Fibroblast of skin of left biceps (primary cell): Measurements from ENCODE around the gene MBNL3.

ENCODE experiments used
- DNase-seq, 2 experiments: peaks; one replicate each; pipeline ENCODE4 v3.0.0-alpha.2; 2013; ENCODE audit warnings: low read depth in 2 of 2

MBNL3 gene

GRCh38 chrX:132414404-132414803, 74.4 kb downstream of the MBNL3 start:
- DNase-seq = no peak

- no peak for DNase-seq
Observed at GRCh38 chrX:132413459-132413858, 75.4 kb downstream of the MBNL3 start.

GRCh38 chrX:132412208-132412607, 76.6 kb downstream of the MBNL3 start:
- DNase-seq = no peak

- DNase-seq = no peak
Observed at GRCh38 chrX:132411310-132411977, 77.4 kb downstream of the MBNL3 start.

GRCh38 chrX:132409780-132410556, 78.9 kb downstream of the MBNL3 start:
- DNase-seq = no peak

GRCh38 chrX:132407691-132408090, 81.1 kb downstream of the MBNL3 start:
- no peak for DNase-seq

GRCh38 chrX:132406106-132406505, 82.7 kb downstream of the MBNL3 start:
- DNase-seq = no peak

GRCh38 chrX:132404266-132404665, 84.6 kb downstream of the MBNL3 start:
- DNase-seq = no peak

- DNase-seq = no peak
Observed at GRCh38 chrX:132401935-132402334, 86.9 kb downstream of the MBNL3 start.

GRCh38 chrX:132400706-132401105, 88.1 kb downstream of the MBNL3 start:
- no peak for DNase-seq

GRCh38 chrX:132395645-132396044, 93.2 kb downstream of the MBNL3 start:
- no peak for DNase-seq

- no peak for DNase-seq
Observed at GRCh38 chrX:132395026-132395425, 93.8 kb downstream of the MBNL3 start.

- DNase-seq = no peak
Observed at GRCh38 chrX:132394591-132394990, 94.2 kb downstream of the MBNL3 start.

GRCh38 chrX:132393992-132394391, 94.8 kb downstream of the MBNL3 start:
- no peak for DNase-seq

- DNase-seq = no peak
Observed at GRCh38 chrX:132393485-132393884, 95.4 kb downstream of the MBNL3 start.

- no peak for DNase-seq
Observed at GRCh38 chrX:132393085-132393484, 95.8 kb downstream of the MBNL3 start.

- no peak for DNase-seq
Observed at GRCh38 chrX:132390792-132391191, 98.0 kb downstream of the MBNL3 start.

- no peak for DNase-seq
Observed at GRCh38 chrX:132389480-132389879, 99.4 kb downstream of the MBNL3 start.

GRCh38 chrX:132388371-132388770, 100.5 kb downstream of the MBNL3 start:
- DNase-seq = no peak

- DNase-seq = no peak
Observed at GRCh38 chrX:132384301-132384700, 104.5 kb downstream of the MBNL3 start.

GRCh38 chrX:132382068-132382467, 106.8 kb downstream of the MBNL3 start:
- no peak for DNase-seq

GRCh38 chrX:132378281-132378680, 110.6 kb downstream of the MBNL3 start:
- DNase-seq = no peak

GRCh38 chrX:132375941-132376340, 112.9 kb downstream of the MBNL3 start:
- no peak for DNase-seq
